Ishikawa (cell line): ENCODE results near the gene STX17.

Experiments used
- CREB1 ChIP-seq: IDR thresholded peaks from 2 replicates; pipeline ENCODE4 v1.6.1; 2012; ENCODE audit warnings: low read depth
- EP300 ChIP-seq: IDR thresholded peaks from 2 replicates; pipeline ENCODE4 v1.6.1; 2012; ENCODE audit warnings: borderline replicate concordance
- RAD21 ChIP-seq: IDR thresholded peaks from 2 replicates; pipeline ENCODE4 v1.6.1; 2012; ENCODE audit warnings: low read depth
- TAF1 ChIP-seq: IDR thresholded peaks from 2 replicates; pipeline ENCODE4 v1.6.1; 2012; ENCODE audit warnings: low read depth, mild to moderate bottlenecking
- TCF12 ChIP-seq: IDR thresholded peaks from 2 replicates; pipeline ENCODE4 v1.6.1; 2012; ENCODE audit warnings: low read depth
- YY1 ChIP-seq: IDR thresholded peaks from 2 replicates; pipeline ENCODE4 v1.6.1; 2012; ENCODE audit warnings: low read depth
- TF ChIP-seq, protein P1 (sequence below): IDR thresholded peaks from 2 replicates; pipeline ENCODE4 v1.6.1; 2012
- TF ChIP-seq, protein P2 (sequence below): IDR thresholded peaks from 2 replicates; pipeline ENCODE4 v1.6.1; 2012; ENCODE audit warnings: low read depth, mild to moderate bottlenecking

DNA sequence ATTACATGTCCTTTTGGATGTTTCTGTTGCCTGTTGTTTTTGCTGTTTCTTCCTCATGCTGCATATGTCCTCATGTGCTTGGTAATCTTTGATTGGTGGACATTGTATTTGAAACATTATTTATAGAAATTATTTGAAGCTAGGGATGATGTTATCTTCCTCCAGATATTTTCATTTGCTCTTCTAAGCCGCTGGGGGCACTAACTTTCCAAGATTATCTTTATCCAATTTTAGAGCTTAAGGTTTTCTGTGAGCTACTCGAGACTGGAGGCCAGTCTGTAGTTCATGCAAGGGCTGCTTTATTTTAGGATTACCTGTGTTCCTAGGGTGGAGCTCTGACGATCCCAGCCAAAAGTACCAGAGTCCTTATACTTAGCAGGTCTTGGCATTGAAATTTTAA, 40.9 kb downstream of the STX17 start:
- TF ChIP-seq, protein P1, sequence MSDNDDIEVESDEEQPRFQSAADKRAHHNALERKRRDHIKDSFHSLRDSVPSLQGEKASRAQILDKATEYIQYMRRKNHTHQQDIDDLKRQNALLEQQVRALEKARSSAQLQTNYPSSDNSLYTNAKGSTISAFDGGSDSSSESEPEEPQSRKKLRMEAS = no peak
- TF ChIP-seq, protein P2, sequence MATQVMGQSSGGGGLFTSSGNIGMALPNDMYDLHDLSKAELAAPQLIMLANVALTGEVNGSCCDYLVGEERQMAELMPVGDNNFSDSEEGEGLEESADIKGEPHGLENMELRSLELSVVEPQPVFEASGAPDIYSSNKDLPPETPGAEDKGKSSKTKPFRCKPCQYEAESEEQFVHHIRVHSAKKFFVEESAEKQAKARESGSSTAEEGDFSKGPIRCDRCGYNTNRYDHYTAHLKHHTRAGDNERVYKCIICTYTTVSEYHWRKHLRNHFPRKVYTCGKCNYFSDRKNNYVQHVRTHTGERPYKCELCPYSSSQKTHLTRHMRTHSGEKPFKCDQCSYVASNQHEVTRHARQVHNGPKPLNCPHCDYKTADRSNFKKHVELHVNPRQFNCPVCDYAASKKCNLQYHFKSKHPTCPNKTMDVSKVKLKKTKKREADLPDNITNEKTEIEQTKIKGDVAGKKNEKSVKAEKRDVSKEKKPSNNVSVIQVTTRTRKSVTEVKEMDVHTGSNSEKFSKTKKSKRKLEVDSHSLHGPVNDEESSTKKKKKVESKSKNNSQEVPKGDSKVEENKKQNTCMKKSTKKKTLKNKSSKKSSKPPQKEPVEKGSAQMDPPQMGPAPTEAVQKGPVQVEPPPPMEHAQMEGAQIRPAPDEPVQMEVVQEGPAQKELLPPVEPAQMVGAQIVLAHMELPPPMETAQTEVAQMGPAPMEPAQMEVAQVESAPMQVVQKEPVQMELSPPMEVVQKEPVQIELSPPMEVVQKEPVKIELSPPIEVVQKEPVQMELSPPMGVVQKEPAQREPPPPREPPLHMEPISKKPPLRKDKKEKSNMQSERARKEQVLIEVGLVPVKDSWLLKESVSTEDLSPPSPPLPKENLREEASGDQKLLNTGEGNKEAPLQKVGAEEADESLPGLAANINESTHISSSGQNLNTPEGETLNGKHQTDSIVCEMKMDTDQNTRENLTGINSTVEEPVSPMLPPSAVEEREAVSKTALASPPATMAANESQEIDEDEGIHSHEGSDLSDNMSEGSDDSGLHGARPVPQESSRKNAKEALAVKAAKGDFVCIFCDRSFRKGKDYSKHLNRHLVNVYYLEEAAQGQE = no peak
- TF ChIP-seq EP300 (no peak), YY1 (no peak), RAD21 (no peak), TCF12 (no peak), TAF1 (no peak), CREB1 (no peak)
